Mammary epithelial cell (primary cell): ENCODE results near the gene ZNF687.

ENCODE experiments used
- EZH2 ChIP-seq: IDR thresholded peaks from 2 replicates; pipeline ENCODE4 v1.6.1; 2012; ENCODE audit warnings: low read length, inconsistent platforms, borderline replicate concordance
- TF ChIP-seq, protein P1 (sequence below), 2 donors: IDR thresholded peaks in 1 of 2; conservative IDR thresholded peaks in 1 of 2; 2 replicates each; pipeline ENCODE4 v1.5.1; 2011 to 2012; ENCODE audit warnings: inconsistent platforms in 2 of 2, low read length in 2 of 2, mild to moderate bottlenecking in 2 of 2, control low read depth in 1 of 2, low read depth in 1 of 2; ENCODE audit not compliant: insufficient read depth in 1 of 2; ENCODE audit errors: extremely low read depth in 1 of 2

DNA sequence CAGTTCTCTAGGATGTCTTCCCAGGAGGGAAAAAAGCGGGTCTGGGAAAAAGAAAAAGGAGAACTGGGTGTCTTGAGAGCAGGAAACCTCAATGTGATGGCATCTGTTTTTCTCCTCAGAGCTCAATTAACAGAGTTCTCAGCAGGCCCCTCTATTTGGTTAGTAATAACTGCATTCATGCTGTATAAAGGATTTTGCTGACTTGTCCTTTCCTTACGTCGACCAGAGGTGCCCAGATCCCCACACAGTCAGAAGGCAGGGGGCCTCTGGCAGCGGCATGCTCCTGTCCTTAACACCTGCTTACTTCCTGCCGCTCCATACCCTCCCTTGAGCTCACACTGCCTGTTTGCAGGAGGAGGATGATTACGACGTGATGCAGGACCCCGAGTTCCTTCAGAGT is 15.3 kb upstream of the ZNF687 start:
- TF ChIP-seq, protein P1, sequence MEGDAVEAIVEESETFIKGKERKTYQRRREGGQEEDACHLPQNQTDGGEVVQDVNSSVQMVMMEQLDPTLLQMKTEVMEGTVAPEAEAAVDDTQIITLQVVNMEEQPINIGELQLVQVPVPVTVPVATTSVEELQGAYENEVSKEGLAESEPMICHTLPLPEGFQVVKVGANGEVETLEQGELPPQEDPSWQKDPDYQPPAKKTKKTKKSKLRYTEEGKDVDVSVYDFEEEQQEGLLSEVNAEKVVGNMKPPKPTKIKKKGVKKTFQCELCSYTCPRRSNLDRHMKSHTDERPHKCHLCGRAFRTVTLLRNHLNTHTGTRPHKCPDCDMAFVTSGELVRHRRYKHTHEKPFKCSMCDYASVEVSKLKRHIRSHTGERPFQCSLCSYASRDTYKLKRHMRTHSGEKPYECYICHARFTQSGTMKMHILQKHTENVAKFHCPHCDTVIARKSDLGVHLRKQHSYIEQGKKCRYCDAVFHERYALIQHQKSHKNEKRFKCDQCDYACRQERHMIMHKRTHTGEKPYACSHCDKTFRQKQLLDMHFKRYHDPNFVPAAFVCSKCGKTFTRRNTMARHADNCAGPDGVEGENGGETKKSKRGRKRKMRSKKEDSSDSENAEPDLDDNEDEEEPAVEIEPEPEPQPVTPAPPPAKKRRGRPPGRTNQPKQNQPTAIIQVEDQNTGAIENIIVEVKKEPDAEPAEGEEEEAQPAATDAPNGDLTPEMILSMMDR (conservative IDR thresholded peaks at IDR 0.05 in 1 of 2, IDR thresholded peaks at IDR 0.05 in 1 of 2; ENCODE audit: extremely low read depth in 1 of 2, insufficient read depth in 1 of 2, low read depth in 1 of 2, low read length in 2 of 2): no peak
- no peak for TF ChIP-seq EZH2
